K562 (cell line): ENCODE data around the gene AACS. TPM values are rescaled to one million over a fixed set of nuclear protein-coding genes. Genes with fewer than 3 reads are reported as not detected.

Experiments used
- ATAC-seq: fragments of 200-7000 bp; cut with Tn5 transposase; 3 replicates; pipeline ENCODE4 v1.9.1; 2020; ENCODE audit warnings: moderate library complexity
- BruUV-seq: library from RNA; stranded (reverse); fragments of 400-500 nt; replicated peaks from 2 replicates; lab custom pipeline; 2021; lab: Mats Ljungman, UMichigan
- CTCF ChIA-PET: fragments of 300-600 bp; formaldehyde crosslinking; extraction: SDS; loops from one replicate; lab custom pipeline; 2021; ENCODE audit warnings: low intra/inter-chr PET ratio; lab: Yijun Ruan, JAX
- POLR2A ChIA-PET: fragments of 300-600, 350-650 bp; sonication (Branson Sonifier 250); formaldehyde crosslinking; extraction: SDS; loops from one replicate; lab custom pipeline; 2021; ENCODE audit warnings: antibody characterized with exemption, inconsistent platforms; lab: Yijun Ruan, JAX
- DNase-seq, 4 experiments: peaks; one replicate each; pipeline versions ENCODE4 v3.0.0 to v3.0.0-alpha.2; 2011 to 2018; ENCODE audit warnings: low spot score in 3 of 4, mixed read lengths in 3 of 4; ENCODE audit errors: extremely low read depth in 1 of 4
- FAIRE-seq: peaks from 2 replicates; lab custom pipeline; 2011; peaks lifted over from hg19 to GRCh38; lab: Jason Lieb, UNC
- H2AFZ ChIP-seq: 2 replicates; pipeline ENCODE4 v1.6.0; 2011; ENCODE audit warnings: low read depth, low read length, control low read depth, inconsistent platforms
- H3K27ac ChIP-seq: fragments of 200-600 bp; 3 replicates; pipeline ENCODE4 v1.8.0; 2011; ENCODE audit warnings: low read depth, mild to moderate bottlenecking, control low read depth, inconsistent platforms, low read length, moderate library complexity, mixed read lengths; ENCODE audit errors: extremely low read depth
- H3K27me3 ChIP-seq, 2 experiments: fragments of 300-600 bp in 1 of 2; 2 replicates in 1 of 2; 3 replicates in 1 of 2; pipeline versions ENCODE4 v1.6.0 to v1.8.0; 2011; ENCODE audit warnings: inconsistent platforms in 2 of 2, low read length in 2 of 2, mild to moderate bottlenecking in 1 of 2, mixed read lengths in 1 of 2, moderate library complexity in 1 of 2; ENCODE audit not compliant: control insufficient read depth in 2 of 2, insufficient read depth in 2 of 2
- H3K36me3 ChIP-seq: fragments of 300-600 bp; 3 replicates; pipeline ENCODE4 v1.8.0; 2011; ENCODE audit warnings: mild to moderate bottlenecking, low read length, inconsistent platforms; ENCODE audit not compliant: control insufficient read depth, insufficient read depth
- H3K4me1 ChIP-seq, 2 experiments: fragments of 200-600 bp in 1 of 2; replicated peaks in 1 of 2; 2 replicates in 1 of 2; 3 replicates in 1 of 2; pipeline versions ENCODE4 v1.5.1 to v1.8.0; 2011; ENCODE audit warnings: inconsistent platforms in 2 of 2, low read length in 2 of 2, mild to moderate bottlenecking in 1 of 2, mixed read lengths in 1 of 2, moderate library complexity in 1 of 2; ENCODE audit not compliant: control insufficient read depth in 2 of 2, insufficient read depth in 2 of 2
- H3K4me2 ChIP-seq: 2 replicates; pipeline ENCODE4 v1.6.1; 2011; ENCODE audit warnings: low read length, control low read depth, inconsistent platforms, mixed read lengths; ENCODE audit not compliant: insufficient read depth
- H3K4me3 ChIP-seq: fragments of 200-600 bp; sonication (generic), shearing (Covaris generic); 2 replicates; pipeline ENCODE4 v1.5.1; 2016; ENCODE audit warnings: control low read depth, inconsistent platforms
- H3K79me2 ChIP-seq: fragments of 200-600 bp; 3 replicates; pipeline ENCODE4 v1.8.0; 2011; ENCODE audit warnings: low read length, inconsistent platforms; ENCODE audit not compliant: control insufficient read depth, insufficient read depth
- H3K9ac ChIP-seq, 2 experiments: 2 replicates each; pipeline versions ENCODE4 v1.6.0 to v1.6.1; 2011; ENCODE audit warnings: low read depth in 2 of 2, low read length in 2 of 2, control low read depth in 1 of 2, inconsistent platforms in 1 of 2, mild to moderate bottlenecking in 1 of 2, mixed read lengths in 1 of 2; ENCODE audit not compliant: insufficient read depth in 1 of 2
- H3K9me1 ChIP-seq: one replicate; pipeline ENCODE4 v1.6.0; 2011; ENCODE audit warnings: inconsistent platforms, mild to moderate bottlenecking, low read length, moderate library complexity; ENCODE audit not compliant: control insufficient read depth, insufficient read depth
- H3K9me3 ChIP-seq: replicated peaks from 2 replicates; pipeline ENCODE4 v1.5.1; 2011; ENCODE audit warnings: low read depth, low read length, inconsistent platforms; ENCODE audit not compliant: control insufficient read depth, insufficient read depth
- H4K20me1 ChIP-seq: replicated peaks from 2 replicates; pipeline ENCODE4 v1.6.1; 2011; ENCODE audit warnings: low read length, inconsistent platforms, mixed read lengths; ENCODE audit not compliant: control insufficient read depth, insufficient read depth
- MAFF ChIP-seq: IDR thresholded peaks from 2 replicates; pipeline ENCODE4 v1.6.1; 2012; ENCODE audit warnings: low read length, improper control_type of control experiment
- MNT ChIP-seq, 2 experiments: fragments of 450-650 bp; conservative IDR thresholded peaks; 2 replicates each; pipeline ENCODE4 v1.6.1; 2017; ENCODE audit warnings: mild to moderate bottlenecking in 2 of 2, moderate library complexity in 2 of 2
- POLR2AphosphoS5 ChIP-seq: IDR thresholded peaks from 2 replicates; pipeline ENCODE4 v1.6.1; 2011; ENCODE audit warnings: mild to moderate bottlenecking, low read depth, low read length, moderate library complexity; ENCODE audit not compliant: control insufficient read depth, insufficient read depth
- PTTG1 ChIP-seq: fragments of 450-650 bp; IDR thresholded peaks from 2 replicates; pipeline ENCODE4 v1.6.1; 2016; ENCODE audit warnings: low read depth, mild to moderate bottlenecking, missing genetic modification characterization, missing compliant biosample characterization
- ZNF146 ChIP-seq: IDR thresholded peaks from one replicate; pipeline ENCODE4 v1.6.1; 2018; ENCODE audit warnings: missing compliant biosample characterization; ENCODE audit not compliant: unreplicated experiment
- ZNF79 ChIP-seq: fragments of 250-450 bp; sonication (Bioruptor Pico); IDR thresholded peaks from 2 replicates; pipeline ENCODE4 v1.4.0; 2020; ENCODE audit warnings: low read depth, mild to moderate bottlenecking, moderate library complexity
- WGBS: fragments of 100-300 bp; shearing (Covaris generic); methylation state at CpG from one replicate; pipeline ENCODE4 v1.1.6; 2016; ENCODE audit warnings: low coverage, mixed read lengths; ENCODE audit not compliant: insufficient coverage; ENCODE audit errors: missing lambda C conversion rate; 5-methylcytosine and 5-hydroxymethylcytosine counted together
- in situ Hi-C: fragments of 300-500 bp; cut with MboI; formaldehyde crosslinking; loops from 4 replicates; pipeline ENCODE4 v1.15.0; 2018; ENCODE audit warnings: inconsistent platforms, mixed read lengths
- intact Hi-C: fragments of 100-400 bp; cut with micrococcal nuclease; formaldehyde crosslinking; loops from 2 replicates; pipeline ENCODE4 v1.14.2; 2022
- polyA plus RNA-seq, 8 experiments: library from polyadenylated mRNA; depleted of rRNA in 4 of 8; stranded (reverse) in 5 of 8; unstranded in 3 of 8; fragments of >200 nt; fragmentation: Nextera tagmentation in 2 of 8; fragmentation: Illumina TruSeq in 1 of 8; extraction: Ambion mirVana in 2 of 8; extraction: Trizol in 1 of 8; gene quantifications; 2 replicates each; pipeline versions ENCODE4 v1.2.1 to v1.2.3, GENCODE V29; 2011 to 2014; ENCODE audit warnings: inconsistent platforms in 1 of 8, missing spikeins in 1 of 8
- total RNA-seq, 7 experiments: library from RNA; depleted of rRNA in 6 of 7; stranded (reverse); fragments of >200 nt in 6 of 7; fragmentation: Illumina TruSeq in 2 of 7; extraction: Trizol in 2 of 7; gene quantifications; 2 replicates each; pipeline versions ENCODE4 v1.2.1 to v1.2.3, GENCODE V29; 2011 to 2021; ENCODE audit warnings: low replicate concordance in 1 of 7
- TF ChIP-seq, protein P1 (sequence below): fragments of 250-450 bp; sonication (Bioruptor Pico); IDR thresholded peaks from 2 replicates; pipeline ENCODE4 v1.8.0; 2022; ENCODE audit warnings: moderate library complexity, mild to moderate bottlenecking, inconsistent platforms

The AACS gene
- total and polyA plus RNA-seq, 9 of the 15 experiments (the other 6 are each of a cell fraction or from before 2014, with no cell fraction given) = 2.4 to 13.0 (median 6.0) TPM

DNA sequence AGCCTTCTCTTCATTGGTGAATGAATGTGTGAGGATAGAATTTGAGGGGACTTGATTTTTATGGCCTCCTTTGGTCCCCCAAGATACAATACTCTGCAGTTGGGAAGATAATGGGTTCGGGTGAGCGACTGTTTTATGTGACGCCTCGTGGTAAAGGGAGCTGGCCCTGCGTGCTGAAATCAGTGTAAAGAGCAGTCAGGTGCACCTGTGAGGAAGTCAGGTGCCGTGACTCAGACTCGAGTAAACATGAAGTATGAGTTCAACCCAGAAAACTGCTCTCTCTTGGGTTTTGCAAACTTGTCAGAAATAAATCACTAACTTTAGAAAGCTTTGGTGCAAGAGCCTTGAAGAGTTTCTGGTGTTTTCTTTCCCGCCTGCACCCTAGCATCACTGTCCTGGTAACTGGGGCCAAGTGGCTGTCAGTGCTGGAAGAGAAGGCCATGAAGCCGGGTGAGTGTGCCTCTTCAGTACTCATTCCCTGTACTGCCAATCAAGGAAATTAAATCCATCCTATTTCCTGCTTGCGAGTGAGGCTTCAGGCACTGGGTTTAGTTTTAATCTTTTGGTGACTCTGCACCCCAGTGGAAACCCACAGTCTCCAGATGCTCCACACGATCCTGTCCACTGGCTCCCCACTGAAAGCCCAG lies 59.2 kb downstream of the AACS start:
- intact Hi-C loops = no loop called here
- Histone ChIP-seq H3K27me3 (no peaks in the 10 kb centered on the region; a peak in 1 of 5 replicates), H3K4me3 (no peak overlapping the region), H3K36me3 (no peaks in the 10 kb centered on the region; the same call in 2 of the 3 replicates), H3K4me1 (peaks cover 0 to 8% of the 10 kb centered on the region in 2 experiments; a peak in 2 of 5 replicates), H3K9ac (no peak overlapping the region), H3K9me3 (no peaks in the 10 kb centered on the region), H2AFZ (no peak overlapping the region), H3K4me2 (no peak overlapping the region), H3K9me1 (no peaks in the 10 kb centered on the region), H3K79me2 (no peaks in the 10 kb centered on the region), H4K20me1 (no peaks in the 10 kb centered on the region), H3K27ac (no peak overlapping the region)
- 46% methylated on average over 11 of the region's 11 CpGs for WGBS
- TF ChIP-seq, protein P1, sequence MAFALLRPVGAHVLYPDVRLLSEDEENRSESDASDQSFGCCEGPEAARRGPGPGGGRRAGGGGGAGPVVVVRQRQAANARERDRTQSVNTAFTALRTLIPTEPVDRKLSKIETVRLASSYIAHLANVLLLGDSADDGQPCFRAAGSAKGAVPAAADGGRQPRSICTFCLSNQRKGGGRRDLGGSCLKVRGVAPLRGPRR (CRISPR knock-in tag) = no peak
- TF ChIP-seq ZNF146 (CRISPR knock-in tag) (no peak), MAFF (no peak), MNT (conservative IDR thresholded peaks at IDR 0.05) (no peak), PTTG1 (tag) (no peak), POLR2AphosphoS5 (no peak), ZNF79 (CRISPR knock-in tag) (no peak)
- in situ Hi-C loops = no loop called here
- no TSS peak for BruUV-seq
- CTCF ChIA-PET = no interaction called here
- ATAC-seq (no peak), FAIRE-seq (no peak), DNase-seq (no peak)
- POLR2A ChIA-PET = no interaction called here
